Stimulated activated CD4-positive, alpha-beta T cell treated with anti-CD3 and anti-CD28 coated beads, Interleukin-15, amount 100 ng/mL, for 1 hour (primary cell): ENCODE results near the gene TMEM178B.

Source experiments
- DNase-seq, 2 donors: peaks; one replicate each; pipeline ENCODE4 v3.0.0-alpha.2; 2020; ENCODE audit warnings: low read depth in 1 of 2, low spot score in 1 of 2

Gene TMEM178B

DNA sequence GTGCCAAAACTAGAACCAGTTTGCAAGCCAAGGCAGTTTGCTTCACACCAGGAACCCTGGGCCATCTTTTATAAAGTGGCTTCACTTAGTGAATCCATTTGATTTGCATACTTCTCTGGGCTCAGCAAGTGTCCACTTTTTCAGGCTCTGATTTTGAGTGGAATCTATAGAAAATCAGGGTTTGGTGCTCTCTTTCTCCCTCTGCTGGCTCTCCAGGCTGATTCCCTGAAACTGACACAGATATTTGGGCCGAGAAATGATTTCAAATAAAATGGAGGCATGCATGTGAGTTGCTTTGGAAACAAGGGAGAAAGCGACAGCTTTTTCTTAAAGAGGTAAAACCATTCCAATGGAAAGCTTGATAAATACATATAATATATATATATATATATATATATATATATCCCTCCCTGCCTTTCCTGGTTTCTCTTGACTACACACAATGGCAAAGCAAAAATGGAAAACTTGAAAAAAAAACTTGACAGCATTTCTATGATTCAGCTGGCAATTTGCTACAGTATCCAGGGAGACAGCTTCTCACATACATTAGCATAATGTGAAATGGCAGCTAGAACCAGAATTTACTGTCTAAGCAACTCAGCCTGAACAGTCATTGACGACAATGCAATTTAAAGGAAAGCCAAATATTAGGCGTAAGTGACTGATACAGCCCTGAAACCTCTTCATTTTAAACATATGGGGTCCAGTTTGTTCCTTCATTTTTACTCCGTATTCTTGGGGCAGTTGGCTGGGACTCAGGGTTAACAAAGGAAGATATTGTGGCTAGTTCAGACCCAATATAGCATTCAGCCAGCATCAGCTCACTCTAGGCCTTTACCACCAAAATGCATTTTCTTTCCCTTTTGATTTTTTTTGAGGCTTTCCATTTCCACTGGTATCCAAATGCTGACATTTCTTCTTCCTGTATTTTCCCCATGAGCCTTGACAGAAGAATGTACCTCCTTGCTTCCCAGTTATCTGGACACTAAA, 188.5 kb downstream of the TMEM178B start:
- DNase-seq: no peak

DNA sequence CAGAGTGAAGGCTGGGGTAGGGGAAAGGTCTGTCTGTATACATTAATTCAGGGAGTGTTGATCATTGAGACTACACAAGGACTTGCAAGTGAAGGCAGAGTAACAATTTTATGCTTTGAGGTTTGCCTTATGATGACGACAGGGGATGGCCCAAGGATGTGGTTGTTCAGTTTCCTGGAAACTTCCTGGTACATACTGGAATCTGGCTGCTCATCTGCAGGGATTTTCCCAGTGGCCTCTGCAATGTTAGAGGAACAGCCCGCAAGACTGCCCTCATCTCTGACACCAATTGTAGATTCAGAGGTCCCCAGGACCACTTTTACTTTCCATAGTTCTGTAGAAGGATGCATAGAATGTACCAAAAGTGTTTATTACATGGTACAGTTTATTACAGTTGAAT, 189.6 kb downstream of the TMEM178B start:
- DNase-seq: no peak

- DNase-seq: no peak
Measured at GRCh38 chr7:141263983-141264382, 190.1 kb downstream of the TMEM178B start.

- no peak for DNase-seq
Measured at GRCh38 chr7:141264511-141264910, 190.6 kb downstream of the TMEM178B start.

GRCh38 chr7:141265668-141266067, 191.8 kb downstream of the TMEM178B start:
- no peak for DNase-seq

DNA sequence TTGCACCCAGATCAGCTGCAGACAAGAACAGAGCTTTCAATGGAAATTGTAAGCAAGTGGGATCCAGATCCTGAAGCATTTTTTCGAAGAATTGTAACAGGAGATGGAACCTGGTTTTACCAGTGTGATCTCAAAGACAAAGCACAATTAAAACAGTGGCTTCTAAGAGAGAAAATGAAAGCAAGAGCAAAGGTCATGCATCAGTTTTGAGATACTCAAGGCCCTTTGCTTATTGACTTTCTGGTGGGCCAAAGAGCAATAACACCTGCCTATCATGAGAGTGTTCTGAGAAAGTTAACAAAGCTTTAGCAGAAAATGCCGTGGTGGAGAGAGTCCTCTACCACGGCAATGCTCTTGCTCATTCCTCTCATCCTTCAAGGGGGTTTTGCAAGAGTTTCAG, 194.8 kb downstream of the TMEM178B start:
- DNase-seq: no peak

GRCh38 chr7:141271451-141271850, 197.6 kb downstream of the TMEM178B start:
- no peak for DNase-seq

GRCh38 chr7:141272417-141272816, 198.6 kb downstream of the TMEM178B start:
- no peak for DNase-seq

DNA sequence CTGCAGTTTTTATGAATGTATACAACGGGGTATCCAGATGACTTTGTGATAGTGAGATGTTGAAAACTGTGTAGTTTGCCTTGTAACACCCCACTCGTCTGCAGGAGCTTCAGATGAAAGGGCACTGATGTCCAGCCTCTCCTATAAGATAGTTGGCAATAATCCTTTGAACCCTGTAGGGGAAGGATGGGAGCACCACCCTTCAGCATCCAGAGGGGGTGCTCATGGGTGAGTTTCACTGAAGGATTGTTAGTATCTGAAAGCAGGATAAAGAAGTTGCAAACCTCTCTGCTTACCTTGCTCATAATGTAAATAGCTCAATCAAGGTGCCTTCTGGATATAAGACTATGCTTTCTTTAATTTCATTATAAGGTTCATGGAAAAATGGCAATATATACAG, 201.5 kb downstream of the TMEM178B start:
- DNase-seq: no peak

GRCh38 chr7:141276031-141276430, 202.2 kb downstream of the TMEM178B start:
- no peak for DNase-seq

DNA sequence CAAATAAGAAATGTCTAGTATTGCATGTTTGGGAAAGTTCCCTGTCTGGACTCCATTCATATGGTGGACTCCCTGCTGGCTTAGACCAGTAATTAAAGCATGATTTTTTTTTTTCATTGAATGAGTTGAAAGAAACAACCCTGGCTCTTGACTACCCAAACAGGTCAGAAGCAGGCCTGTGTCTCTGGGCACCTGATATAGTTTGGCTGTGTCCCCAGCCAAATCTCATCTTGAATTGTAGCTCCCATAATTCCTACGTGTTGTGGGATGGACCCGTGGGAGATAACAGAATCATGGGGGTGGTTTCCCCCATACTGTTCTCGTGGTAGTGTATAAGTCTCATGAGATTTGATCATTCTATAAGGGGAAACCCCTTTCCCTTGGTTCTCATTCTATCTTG, 206.2 kb downstream of the TMEM178B start:
- no peak for DNase-seq

DNA sequence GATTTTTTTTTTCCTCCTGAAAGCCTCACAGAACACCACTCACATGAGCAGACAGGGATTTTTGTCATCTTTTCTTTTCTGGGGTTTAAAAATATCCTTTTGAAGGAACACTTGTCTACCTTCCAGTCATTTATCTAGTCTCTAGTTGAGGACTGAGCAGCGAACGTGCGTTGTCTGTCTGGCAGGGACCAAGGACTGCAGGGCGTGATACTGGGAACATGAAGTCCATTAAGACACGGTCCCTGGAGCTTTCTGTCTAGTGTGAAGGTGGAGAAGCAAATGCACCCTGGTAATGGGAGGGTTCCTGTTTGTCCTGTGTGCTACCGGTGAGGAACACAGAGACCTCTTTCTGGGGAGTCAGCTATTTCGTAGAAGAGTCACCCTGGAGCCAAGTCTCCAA, 207.4 kb downstream of the TMEM178B start:
- no peak for DNase-seq

DNA sequence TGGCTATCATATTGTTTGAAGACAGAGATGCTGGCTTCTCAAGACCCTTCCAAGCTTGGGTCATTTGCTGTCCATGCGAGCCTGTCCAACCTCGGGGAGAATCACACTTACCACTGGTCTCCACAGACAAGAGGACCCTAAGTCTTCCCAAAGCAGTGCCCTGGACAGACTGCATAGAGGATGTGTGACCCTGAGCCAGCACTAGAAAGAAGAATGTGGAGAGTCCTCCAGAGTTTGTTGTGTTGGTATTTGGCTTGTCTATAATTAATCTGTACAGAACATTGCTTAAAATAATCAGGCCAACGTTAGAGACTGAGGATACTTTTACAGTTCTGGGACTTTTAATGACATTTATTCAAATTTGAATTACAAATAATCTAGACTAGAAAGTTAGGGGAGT, 212.7 kb downstream of the TMEM178B start:
- DNase-seq: no peak

DNA sequence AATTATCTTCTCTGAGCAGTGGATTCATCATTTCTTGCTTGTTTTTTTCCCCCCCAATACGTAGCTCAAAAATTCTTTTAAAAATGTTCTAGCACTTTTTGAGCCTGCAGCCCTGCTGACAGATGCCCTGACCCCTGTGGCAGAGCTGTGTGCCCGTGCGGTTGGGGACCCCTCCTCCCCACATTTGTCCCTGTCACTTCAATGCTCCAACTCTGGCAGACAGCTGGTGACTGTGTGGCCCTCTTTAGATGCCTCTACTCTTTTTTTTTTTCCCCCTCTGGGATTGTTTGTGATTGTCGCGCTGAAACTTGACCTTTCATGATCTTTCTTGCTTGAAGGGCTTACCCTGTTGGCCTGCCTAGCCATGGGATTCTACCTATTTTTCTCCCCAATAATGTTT, 214.1 kb downstream of the TMEM178B start:
- DNase-seq: no peak

- DNase-seq: no peak
Measured at GRCh38 chr7:141288626-141289025, 214.8 kb downstream of the TMEM178B start.

DNA sequence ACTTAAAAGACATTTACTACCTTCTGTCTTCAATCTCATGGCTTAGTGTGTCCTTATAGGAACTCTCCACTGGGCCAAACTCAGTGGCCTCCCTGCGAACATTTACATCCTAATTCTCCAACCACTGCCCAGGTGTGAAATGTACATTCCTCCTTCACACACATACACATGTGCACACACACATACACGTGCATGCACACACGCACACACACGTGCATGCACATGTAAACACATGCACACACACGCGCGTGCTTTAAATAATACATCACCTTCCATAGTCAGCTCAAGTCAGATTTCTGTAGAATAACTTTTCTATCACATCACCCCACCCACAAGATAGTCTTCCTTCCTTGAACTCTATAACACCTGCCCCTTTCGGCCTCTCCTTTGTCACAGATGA, 216.5 kb downstream of the TMEM178B start:
- no peak for DNase-seq

DNA sequence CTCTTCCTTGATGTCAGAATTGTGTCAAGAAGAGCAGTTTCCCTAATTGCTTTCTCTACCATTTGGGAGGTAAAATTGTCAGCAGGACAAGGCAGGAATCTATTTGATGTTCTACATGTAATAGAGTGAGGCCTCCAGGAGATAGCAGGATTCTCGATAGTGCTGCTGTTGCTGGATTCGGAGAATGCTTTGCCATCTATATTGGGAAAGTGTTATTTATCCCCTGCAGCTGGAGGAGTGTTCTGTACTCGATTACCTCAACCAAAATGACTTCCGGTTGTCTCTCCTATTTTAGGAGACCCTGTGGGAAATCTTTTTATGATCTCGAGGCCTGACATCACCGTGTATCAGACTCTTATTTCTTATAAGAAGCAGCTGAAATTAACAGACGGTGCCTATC, 217.1 kb downstream of the TMEM178B start:
- no peak for DNase-seq

GRCh38 chr7:141291541-141291940, 217.7 kb downstream of the TMEM178B start:
- DNase-seq: no peak

GRCh38 chr7:141294143-141294829, 220.4 kb downstream of the TMEM178B start:
- no peak for DNase-seq

GRCh38 chr7:141295367-141295895, 221.6 kb downstream of the TMEM178B start:
- DNase-seq: no peak

GRCh38 chr7:141300816-141301215, 227.0 kb downstream of the TMEM178B start:
- no peak for DNase-seq

DNA sequence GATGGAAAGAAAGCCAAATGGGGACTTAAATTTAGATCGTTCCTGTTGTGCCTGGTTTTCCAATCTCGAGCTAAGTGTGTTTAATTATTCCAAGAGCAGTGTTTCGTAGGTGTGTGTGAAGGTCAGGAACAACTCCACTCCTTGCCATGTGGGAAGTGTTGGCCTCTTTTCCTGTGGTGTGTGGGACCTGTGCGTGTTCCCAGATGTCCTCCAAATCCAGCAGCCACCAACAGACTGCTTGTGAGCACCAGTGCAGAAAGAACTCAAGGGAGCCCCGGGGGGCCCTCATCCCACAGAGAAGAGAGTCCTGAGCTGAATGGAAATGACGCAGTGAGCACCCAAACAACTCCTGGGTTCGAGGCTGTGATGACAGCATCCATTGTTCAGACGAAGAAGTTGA, 227.7 kb downstream of the TMEM178B start:
- DNase-seq: no peak
